GM23248 (cell line): ENCODE data around the gene PLCB3. TPM values are rescaled to one million over a fixed set of nuclear protein-coding genes. Genes with fewer than 3 reads are reported as not detected.

Experiments
- DNase-seq: peaks from one replicate; pipeline ENCODE4 v3.0.0-alpha.2; 2015
- H2AFZ ChIP-seq: fragments of 200-600 bp; sonication (generic); 2 replicates; pipeline ENCODE4 v1.6.1; 2016; ENCODE audit warnings: antibody characterized with exemption
- H3F3A ChIP-seq: fragments of 200-600 bp; sonication (generic); 2 replicates; pipeline ENCODE4 v1.6.1; 2016; ENCODE audit warnings: mild to moderate bottlenecking, antibody characterized with exemption, mixed run types; ENCODE audit not compliant: insufficient read depth
- H3K27ac ChIP-seq: fragments of 200-600 bp; sonication (generic); 2 replicates; pipeline ENCODE4 v1.5.1; 2016; ENCODE audit warnings: mild to moderate bottlenecking
- H3K27me3 ChIP-seq: fragments of 200-600 bp; sonication (generic); replicated peaks from 2 replicates; pipeline ENCODE4 v1.6.1; 2016; ENCODE audit warnings: mild to moderate bottlenecking; ENCODE audit not compliant: insufficient read depth
- H3K36me3 ChIP-seq: fragments of 200-600 bp; sonication (generic); 2 replicates; pipeline ENCODE4 v1.6.1; 2016; ENCODE audit warnings: low read depth, mild to moderate bottlenecking
- H3K4me1 ChIP-seq: fragments of 200-600 bp; sonication (generic); 2 replicates; pipeline ENCODE4 v1.6.1; 2016; ENCODE audit warnings: mild to moderate bottlenecking; ENCODE audit not compliant: insufficient read depth
- H3K4me2 ChIP-seq: fragments of 200-600 bp; sonication (generic); one replicate; pipeline ENCODE4 v1.6.1; 2016; ENCODE audit warnings: mild to moderate bottlenecking; ENCODE audit not compliant: unreplicated experiment
- H3K4me3 ChIP-seq: fragments of 200-600 bp; sonication (generic); 2 replicates; pipeline ENCODE4 v1.5.1; 2016; ENCODE audit warnings: mild to moderate bottlenecking
- H3K79me2 ChIP-seq: fragments of 200-600 bp; sonication (generic); 2 replicates; pipeline ENCODE4 v1.6.1; 2016; ENCODE audit warnings: mild to moderate bottlenecking; ENCODE audit not compliant: insufficient read depth
- H3K9ac ChIP-seq: fragments of 200-600 bp; sonication (generic); 2 replicates; pipeline ENCODE4 v1.6.1; 2016; ENCODE audit warnings: mild to moderate bottlenecking
- H3K9me2 ChIP-seq: fragments of 200-600 bp; sonication (generic); 2 replicates; pipeline ENCODE4 v1.6.1; 2016; ENCODE audit warnings: mixed run types, mild to moderate bottlenecking, moderate library complexity; ENCODE audit not compliant: insufficient read depth
- H3K9me3 ChIP-seq: fragments of 200-600 bp; sonication (generic); one replicate; pipeline ENCODE4 v1.6.1; 2017; ENCODE audit warnings: low read depth
- H4K20me1 ChIP-seq: fragments of 200-600 bp; sonication (generic); 2 replicates; pipeline ENCODE4 v1.6.0; 2016; ENCODE audit not compliant: insufficient read depth
- EZH2 ChIP-seq: fragments of 200-600 bp; sonication (generic); IDR thresholded peaks from 2 replicates; pipeline ENCODE4 v1.6.1; 2018; ENCODE audit warnings: antibody characterized with exemption, mild to moderate bottlenecking; ENCODE audit not compliant: insufficient read depth, poor library complexity, severe bottlenecking
- EZH2phosphoT487 ChIP-seq: fragments of 200-600 bp; sonication (generic); IDR thresholded peaks from 2 replicates; pipeline ENCODE4 v1.6.1; 2018; ENCODE audit warnings: antibody characterized with exemption, moderate library complexity, mild to moderate bottlenecking, low read depth; ENCODE audit not compliant: insufficient read depth
- WGBS, 2 experiments: methylation state at CpG; one replicate each; pipeline ENCODE4 v1.1.6; 2015 to 2017; ENCODE audit warnings: low lambda C conversion rate in 2 of 2, low coverage in 1 of 2; ENCODE audit errors: missing lambda C conversion rate in 2 of 2; 5-methylcytosine and 5-hydroxymethylcytosine counted together
- in situ Hi-C: fragments of 300-500 bp; cut with MboI; formaldehyde crosslinking; loops from 2 replicates; pipeline ENCODE4 v1.15.0; 2020
- polyA plus RNA-seq: library from polyadenylated mRNA; unstranded; fragments of >200 nt; fragmentation: Nextera tagmentation; extraction: Ambion mirVana; gene quantifications from 2 replicates; pipeline ENCODE4 v1.2.1, GENCODE V29; 2016
- total RNA-seq: library from RNA; depleted of rRNA; stranded (reverse); fragments of >200 nt; shearing (Covaris generic); gene quantifications from 2 replicates; pipeline ENCODE4 v1.2.3, GENCODE V29; 2014

PLCB3 gene
- total and polyA plus RNA-seq, 2 experiments from 2014 or later = 6.5 to 32.7 TPM

DNA sequence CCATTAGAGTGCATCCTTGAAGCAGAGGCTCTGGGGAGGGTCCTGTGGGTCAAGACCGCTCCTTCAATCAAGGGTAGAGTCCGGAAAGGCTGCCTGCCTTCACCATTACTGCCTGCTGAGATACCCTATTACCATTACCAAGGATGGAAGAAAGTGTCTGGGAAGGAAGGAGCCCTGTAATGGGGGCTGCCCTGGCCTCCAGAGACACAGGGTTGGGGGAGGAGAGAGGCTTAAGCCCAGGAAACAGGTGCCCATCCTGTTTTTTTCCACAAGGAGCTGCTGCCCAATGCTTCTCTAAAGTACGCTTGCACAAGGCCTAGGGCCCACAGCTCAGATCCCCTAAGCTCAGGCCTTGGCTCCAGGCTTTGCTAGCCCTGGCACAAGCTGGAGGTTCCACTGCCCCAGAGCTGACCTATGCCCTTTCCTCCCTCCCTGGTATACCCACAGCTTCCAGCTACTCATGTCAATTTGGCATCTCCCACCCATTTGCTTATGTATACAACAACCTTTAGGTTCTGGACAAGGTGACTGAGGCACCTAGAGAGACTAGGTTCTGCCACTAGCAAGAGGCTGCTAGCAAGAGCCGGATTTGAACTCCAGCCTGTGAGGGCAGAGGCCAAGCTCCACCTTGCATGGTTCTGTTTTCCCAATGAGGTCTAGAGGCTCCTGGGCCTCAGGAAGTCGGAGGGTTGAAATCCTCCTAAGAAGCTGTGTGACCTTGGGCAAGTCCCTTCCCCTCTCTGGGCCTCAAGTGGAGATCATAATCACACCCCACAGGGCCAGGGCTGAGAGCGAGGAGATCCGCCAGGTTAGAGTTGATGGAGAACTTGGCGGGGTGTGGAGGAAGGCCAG is 1.5 kb upstream of the PLCB3 start:
- 87 to 92% methylated on average over 8 of the region's 8 CpGs for WGBS, 2 experiments
- no peak overlapping the region for H3K4me3 ChIP-seq
- TF ChIP-seq EZH2 (no peak), EZH2phosphoT487 (no peak)
- H3K4me2 ChIP-seq = no peak overlapping the region
- H3K27me3 ChIP-seq = no peaks in the 10 kb centered on the region
- in situ Hi-C loops = no loop called here
- no peaks in the 10 kb centered on the region for H3K36me3 ChIP-seq
- DNase-seq = no peak
- no peaks in the 10 kb centered on the region for H4K20me1 ChIP-seq
- H3K4me1 ChIP-seq = peaks cover 11% of the 10 kb centered on the region; the same call in 1 of the 2 replicates
- no peak overlapping the region for H3K27ac ChIP-seq
- H3F3A ChIP-seq = peaks cover 13% of the 10 kb centered on the region; the same call in 1 of the 2 replicates
- no peaks in the 10 kb centered on the region for H3K9me3 ChIP-seq
- H3K9ac ChIP-seq = no peak overlapping the region
- H2AFZ ChIP-seq = no peak overlapping the region
- no peaks in the 10 kb centered on the region for H3K9me2 ChIP-seq
- peaks cover 44% of the 10 kb centered on the region for H3K79me2 ChIP-seq

DNA sequence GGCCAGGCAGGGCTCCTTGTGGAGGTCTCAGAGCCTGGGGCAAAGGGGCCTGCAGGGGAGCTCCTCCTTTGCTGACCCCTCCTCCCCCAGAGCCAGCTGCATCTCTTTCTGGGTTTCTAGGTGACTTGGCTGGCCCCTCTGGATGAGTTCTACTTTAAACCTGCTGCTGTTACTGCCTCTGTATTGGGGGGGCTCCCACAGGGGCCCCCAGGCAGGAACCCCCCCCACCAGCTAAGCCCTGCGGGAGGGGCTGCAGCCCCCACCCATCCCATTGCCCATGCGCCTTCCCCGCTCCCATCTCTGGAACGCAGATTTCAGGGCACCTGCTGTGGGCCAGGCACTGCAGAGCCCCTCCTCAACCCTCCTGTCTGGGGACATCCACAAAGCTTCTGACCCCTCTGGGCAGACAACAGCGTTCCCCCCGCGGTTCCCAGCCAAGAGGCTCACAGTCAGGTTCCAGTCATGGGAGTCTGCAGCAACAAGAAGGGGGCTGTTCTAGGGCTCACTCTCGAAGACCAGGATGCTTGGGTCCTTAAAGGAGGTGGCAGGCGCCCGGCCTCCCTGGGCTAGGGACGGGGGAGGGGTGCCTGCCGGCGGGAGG is 815 bp upstream of the PLCB3 start:
- Histone ChIP-seq H3F3A (peaks cover 6% of the 10 kb centered on the region; the same call in 1 of the 2 replicates), H3K4me2 (peak overlapping the region; percentile 67), H3K4me1 (peaks cover 11% of the 10 kb centered on the region; the same call in 1 of the 2 replicates), H3K27ac (no peak overlapping the region), H3K4me3 (peak overlapping the region; percentile 91), H3K36me3 (no peaks in the 10 kb centered on the region; the same call in 1 of the 2 replicates), H4K20me1 (no peaks in the 10 kb centered on the region), H3K27me3 (no peaks in the 10 kb centered on the region), H3K9me2 (no peaks in the 10 kb centered on the region), H3K9ac (peak overlapping the region; percentile 56), H3K9me3 (no peaks in the 10 kb centered on the region), H2AFZ (peak overlapping the region; percentile 80), H3K79me2 (peaks cover 36% of the 10 kb centered on the region)
- no peak for DNase-seq
- 23 to 27% methylated on average over 12 to 13 of the region's 13 CpGs for WGBS, 2 experiments
- no peak for TF ChIP-seq EZH2phosphoT487
- TF ChIP-seq EZH2 = no peak
- in situ Hi-C loops = no loop called here

DNA sequence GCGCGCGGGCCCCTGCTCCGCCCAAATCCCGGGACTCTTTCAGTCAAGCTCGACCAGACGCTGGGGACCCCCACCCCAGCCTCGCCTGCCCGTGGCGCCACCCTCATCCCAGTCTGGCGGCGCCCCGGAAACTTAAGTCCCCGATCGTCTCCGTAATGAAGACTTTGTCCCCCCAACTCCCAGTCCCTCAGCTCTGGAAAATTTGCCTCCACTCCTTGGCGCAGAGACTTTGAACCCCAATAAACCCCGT is 348 bp downstream of the PLCB3 start:
- Histone ChIP-seq H3K4me2 (peak overlapping the region; percentile 99), H3K27ac (peak overlapping the region; percentile 39), H4K20me1 (no peaks in the 10 kb centered on the region), H2AFZ (peak overlapping the region; percentile 81), H3K27me3 (no peaks in the 10 kb centered on the region), H3K9me2 (no peaks in the 10 kb centered on the region), H3K9ac (peak overlapping the region; percentile 87), H3K36me3 (no peaks in the 10 kb centered on the region; the same call in 1 of the 2 replicates), H3K4me3 (peak overlapping the region; percentile 91), H3F3A (peaks cover 5% of the 10 kb centered on the region; the same call in 1 of the 2 replicates), H3K9me3 (no peaks in the 10 kb centered on the region), H3K79me2 (peaks cover 29% of the 10 kb centered on the region), H3K4me1 (peaks cover 11% of the 10 kb centered on the region; the same call in 1 of the 2 replicates)
- in situ Hi-C loops = no loop called here
- no peak for TF ChIP-seq EZH2
- TF ChIP-seq EZH2phosphoT487 = no peak
- no peak for DNase-seq
- 1 to 3% methylated on average over 18 of the region's 18 CpGs for WGBS, 2 experiments

DNA sequence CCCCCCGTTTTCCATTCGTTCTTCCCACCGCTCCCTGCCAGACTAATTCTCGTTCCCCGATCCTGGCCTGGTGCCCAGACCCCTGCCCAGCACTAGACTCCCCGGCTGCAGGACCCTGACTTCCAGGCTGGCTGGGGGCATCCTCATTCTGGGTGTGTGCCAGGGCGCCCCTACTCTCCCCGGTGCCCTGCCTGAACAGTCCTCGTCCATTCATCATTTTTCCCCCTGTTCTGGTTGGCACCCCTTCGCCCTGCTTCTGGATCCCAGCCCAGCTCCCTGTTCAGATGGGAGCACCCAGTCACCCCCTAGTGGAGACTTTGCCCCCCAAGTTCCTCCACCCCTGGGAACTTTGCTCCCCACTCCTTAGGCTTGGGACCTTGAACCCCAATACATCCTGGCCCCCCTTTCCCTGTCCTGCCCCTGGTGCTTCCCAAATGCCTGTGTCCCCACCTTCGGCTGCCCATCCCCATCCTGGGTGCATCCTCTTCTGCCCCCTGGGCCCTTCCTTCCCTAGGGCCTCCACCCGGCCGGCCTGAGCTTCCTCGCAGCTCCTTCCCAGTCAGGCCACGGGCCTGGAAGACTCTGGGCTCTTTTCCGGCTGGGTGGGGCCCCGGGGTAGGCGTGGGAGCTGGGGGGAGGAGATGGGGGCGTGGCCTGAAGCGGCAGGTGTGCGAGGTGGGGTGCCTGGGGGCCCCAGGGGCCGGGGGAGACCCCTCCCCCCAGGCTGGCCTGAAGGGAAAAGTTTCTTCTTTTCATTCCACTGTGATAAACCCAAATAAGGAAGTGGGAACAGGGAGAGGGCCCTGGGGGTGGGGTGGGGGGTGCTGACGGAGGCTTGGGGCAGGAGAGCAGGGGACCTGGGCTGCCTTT is 908 bp downstream of the PLCB3 start:
- Histone ChIP-seq H3K27ac (peak overlapping the region; percentile 39), H2AFZ (peak overlapping the region; percentile 81), H3K4me1 (peaks cover 11% of the 10 kb centered on the region; the same call in 1 of the 2 replicates), H3F3A (peaks cover 5% of the 10 kb centered on the region; the same call in 1 of the 2 replicates), H3K4me2 (peak overlapping the region; percentile 99), H4K20me1 (no peaks in the 10 kb centered on the region), H3K79me2 (peaks cover 29% of the 10 kb centered on the region), H3K9ac (peak overlapping the region; percentile 87), H3K27me3 (no peaks in the 10 kb centered on the region), H3K9me3 (no peaks in the 10 kb centered on the region), H3K4me3 (peak overlapping the region; percentile 91), H3K9me2 (no peaks in the 10 kb centered on the region), H3K36me3 (no peaks in the 10 kb centered on the region; the same call in 1 of the 2 replicates)
- TF ChIP-seq EZH2phosphoT487 (no peak), EZH2 (no peak)
- in situ Hi-C loops = no loop called here
- WGBS, 2 experiments = 3% methylated on average over 14 to 23 of the region's 23 CpGs
- DNase-seq = peak; percentile 81
